Fibroblast of lung (primary cell): Measurements from ENCODE around the gene PLB1. TPM values are rescaled to one million over a fixed set of nuclear protein-coding genes. Genes with fewer than 3 reads are reported as not detected.

Experiments
- DNase-seq, 2 donors: peaks; one replicate each; pipeline versions ENCODE4 v3.0.0 to v3.0.0-alpha.2; 2010; ENCODE audit warnings: low read depth in 2 of 2
- H2AFZ ChIP-seq: 2 replicates; pipeline ENCODE4 v1.5.1; 2012; ENCODE audit warnings: low read length, control low read depth, inconsistent platforms
- H3K27ac ChIP-seq: 2 replicates; pipeline ENCODE4 v1.5.1; 2011; ENCODE audit warnings: low read length, control low read depth; ENCODE audit not compliant: insufficient read depth
- H3K27me3 ChIP-seq: 2 replicates; pipeline ENCODE4 v1.5.1; 2011; ENCODE audit warnings: mild to moderate bottlenecking, low read length; ENCODE audit not compliant: control insufficient read depth, insufficient read depth
- H3K36me3 ChIP-seq: 2 replicates; pipeline ENCODE4 v1.5.1; 2011; ENCODE audit warnings: low read length; ENCODE audit not compliant: control insufficient read depth, insufficient read depth
- H3K4me1 ChIP-seq: 2 replicates; pipeline ENCODE4 v1.5.1; 2011; ENCODE audit warnings: low read length; ENCODE audit not compliant: control insufficient read depth, insufficient read depth; ENCODE audit errors: extremely low read depth
- H3K4me2 ChIP-seq: 2 replicates; pipeline ENCODE4 v1.5.1; 2011; ENCODE audit warnings: low read length, control low read depth; ENCODE audit not compliant: insufficient read depth; ENCODE audit errors: extremely low read depth
- H3K4me3 ChIP-seq, 4 experiments: fragments of 200-600 bp in 1 of 4; sonication (generic) in 1 of 4; replicated peaks in 1 of 4; 2 replicates each; pipeline ENCODE4 v1.5.1; 2011 to 2016; ENCODE audit warnings: low read length in 4 of 4, low read depth in 3 of 4, mild to moderate bottlenecking in 3 of 4, control low read depth in 2 of 4, inconsistent platforms in 1 of 4, mixed read lengths in 1 of 4; ENCODE audit not compliant: insufficient read depth in 1 of 4; ENCODE audit errors: control extremely low read depth in 1 of 4
- H3K79me2 ChIP-seq: 2 replicates; pipeline ENCODE4 v1.5.1; 2012; ENCODE audit warnings: mild to moderate bottlenecking, low read length, inconsistent platforms; ENCODE audit not compliant: control insufficient read depth, insufficient read depth
- H3K9ac ChIP-seq: 2 replicates; pipeline ENCODE4 v1.5.1; 2011; ENCODE audit warnings: mild to moderate bottlenecking, low read length, control low read depth; ENCODE audit not compliant: insufficient read depth
- H3K9me3 ChIP-seq: 2 replicates; pipeline ENCODE4 v1.5.1; 2012; ENCODE audit warnings: low read depth, low read length; ENCODE audit not compliant: control insufficient read depth, insufficient read depth
- H4K20me1 ChIP-seq: 2 replicates; pipeline ENCODE4 v1.5.1; 2011; ENCODE audit warnings: low read length; ENCODE audit not compliant: control insufficient read depth, insufficient read depth; ENCODE audit errors: extremely low read depth
- CTCF ChIP-seq, 2 donors: IDR thresholded peaks in 1 of 2; conservative IDR thresholded peaks in 1 of 2; 1 replicate in 1 of 2; 2 replicates in 1 of 2; pipeline ENCODE4 v1.5.1; 2011 to 2012; ENCODE audit warnings: low read length in 2 of 2, control low read depth in 1 of 2, inconsistent platforms in 1 of 2, low read depth in 1 of 2, mild to moderate bottlenecking in 1 of 2
- EZH2 ChIP-seq: IDR thresholded peaks from 2 replicates; pipeline ENCODE4 v1.5.1; 2012; ENCODE audit warnings: low read length, control low read depth, mild to moderate bottlenecking; ENCODE audit errors: missing control alignments
- polyA plus RNA-seq, 2 donors: library from polyadenylated mRNA; depleted of rRNA in 1 of 2; stranded (reverse) in 1 of 2; unstranded in 1 of 2; fragments of >200 nt; gene quantifications; 2 replicates each; pipeline ENCODE4 v1.2.1, GENCODE V29; 2011 to 2012; ENCODE audit warnings: missing spikeins in 1 of 2
- total RNA-seq: library from RNA; depleted of rRNA; stranded (reverse); fragments of >200 nt; gene quantifications from 2 replicates; pipeline ENCODE4 v1.2.1, GENCODE V29; 2014

PLB1 gene
- total and polyA plus RNA-seq, 2 donors (not counting 1 experiment from before 2014, with no cell fraction given): 0.70 to 1.8 TPM

GRCh38 chr2:28451793-28452533 is 43.9 kb upstream of the PLB1 start:
- H3K9me3 ChIP-seq: no peaks in the 10 kb centered on the region
- H3K9ac ChIP-seq: no peak overlapping the region
- H3K4me2 ChIP-seq: no peak overlapping the region
- H3K27ac ChIP-seq: no peak overlapping the region
- H3K4me3 ChIP-seq: no peak overlapping the region
- no peaks in the 10 kb centered on the region for H3K27me3 ChIP-seq
- no peak for DNase-seq
- no peaks in the 10 kb centered on the region for H3K79me2 ChIP-seq
- H3K36me3 ChIP-seq: no peaks in the 10 kb centered on the region
- no peak overlapping the region for H2AFZ ChIP-seq
- no peaks in the 10 kb centered on the region for H4K20me1 ChIP-seq
- no peak for TF ChIP-seq CTCF (conservative IDR thresholded peaks at IDR 0.05 in 1 of 2, IDR thresholded peaks at IDR 0.05 in 1 of 2; ENCODE audit: low read depth in 1 of 2, low read length in 2 of 2)
- no peak for TF ChIP-seq EZH2
- H3K4me1 ChIP-seq: peaks cover 25% of the 10 kb centered on the region

- no peaks in the 10 kb centered on the region for H3K79me2 ChIP-seq
- H3K4me3 ChIP-seq: no peak overlapping the region
- H3K36me3 ChIP-seq: no peaks in the 10 kb centered on the region
- no peak overlapping the region for H3K4me2 ChIP-seq
- no peak overlapping the region for H2AFZ ChIP-seq
- DNase-seq: peak; percentile 29 to 42
- H3K9ac ChIP-seq: no peak overlapping the region
- H3K4me1 ChIP-seq: peaks cover 18% of the 10 kb centered on the region
- no peaks in the 10 kb centered on the region for H3K9me3 ChIP-seq
- no peaks in the 10 kb centered on the region for H4K20me1 ChIP-seq
- no peaks in the 10 kb centered on the region for H3K27me3 ChIP-seq
- no peak for TF ChIP-seq EZH2
- TF ChIP-seq CTCF (conservative IDR thresholded peaks at IDR 0.05 in 1 of 2, IDR thresholded peaks at IDR 0.05 in 1 of 2; ENCODE audit: low read depth in 1 of 2, low read length in 2 of 2): peak; percentile 90 to 97
- H3K27ac ChIP-seq: no peak overlapping the region
Measured at GRCh38 chr2:28452534-28453081, 43.3 kb upstream of the PLB1 start.

GRCh38 chr2:28453396-28453795 is 42.5 kb upstream of the PLB1 start:
- Histone ChIP-seq H3K27ac (no peak overlapping the region), H3K4me3 (no peak overlapping the region), H3K36me3 (no peaks in the 10 kb centered on the region), H3K79me2 (no peaks in the 10 kb centered on the region), H2AFZ (no peak overlapping the region), H3K4me2 (no peak overlapping the region), H3K27me3 (no peaks in the 10 kb centered on the region), H4K20me1 (no peaks in the 10 kb centered on the region), H3K9ac (no peak overlapping the region), H3K4me1 (peaks cover 12% of the 10 kb centered on the region), H3K9me3 (no peaks in the 10 kb centered on the region)
- TF ChIP-seq CTCF (conservative IDR thresholded peaks at IDR 0.05 in 1 of 2, IDR thresholded peaks at IDR 0.05 in 1 of 2; ENCODE audit: low read depth in 1 of 2, low read length in 2 of 2) (no peak), EZH2 (no peak)
- DNase-seq: no peak
